Testis (tissue), 3 donors: ENCODE data around the gene FOXK1. TPM values are rescaled to one million over a fixed set of nuclear protein-coding genes. Genes with fewer than 3 reads are reported as not detected.
A peak's percentile ranks its signal among the peaks of the same experiment; 100 is the strongest.

Source experiments
- DNase-seq: peaks from one replicate; pipeline ENCODE4 v3.0.0-alpha.2; 2019
- H3K27ac ChIP-seq, 2 donors: fragments of 200-600 bp; sonication (generic); one replicate each; pipeline ENCODE4 v1.5.1; 2019
- H3K27me3 ChIP-seq: fragments of 200-600 bp; sonication (generic); one replicate; pipeline ENCODE4 v1.5.1; 2019
- H3K36me3 ChIP-seq: fragments of 200-600 bp; sonication (generic); one replicate; pipeline ENCODE4 v1.5.1; 2017; ENCODE audit warnings: low read depth; ENCODE audit errors: missing control alignments
- H3K4me1 ChIP-seq: fragments of 200-600 bp; sonication (generic); one replicate; pipeline ENCODE4 v1.5.1; 2019
- H3K4me3 ChIP-seq, 2 donors: fragments of 200-600 bp; sonication (generic); one replicate each; pipeline ENCODE4 v1.5.1; 2017 to 2019
- H3K9me3 ChIP-seq: fragments of 200-600 bp; sonication (generic); one replicate; pipeline ENCODE4 v1.5.1; 2017
- POLR2A ChIP-seq: fragments of 450-650 bp; IDR thresholded peaks from one replicate; pipeline ENCODE4 v1.6.1; 2017; ENCODE audit warnings: antibody characterized with exemption, mild to moderate bottlenecking, moderate library complexity
- WGBS, 2 donors: methylation state at CpG; one replicate each; pipeline ENCODE4 v1.1.5; 2018; 5-methylcytosine and 5-hydroxymethylcytosine counted together
- intact Hi-C: fragments of 100-400 bp; cut with DNase I; formaldehyde crosslinking; loops from one replicate; pipeline ENCODE4 v1.15.1; 2023; ENCODE audit warnings: low total_unique reads
- polyA plus RNA-seq: library from polyadenylated mRNA; stranded (reverse); fragments of 350-450 nt; fragmentation: Illumina TruSeq; extraction: RNeasy Lipid Tissue Mini Kit (QIAGEN cat#74804); gene quantifications from one replicate; pipeline ENCODE4 v1.2.3, GENCODE V29; 2014; ENCODE audit warnings: low read depth, low replicate concordance; ENCODE audit not compliant: insufficient read depth
- total RNA-seq, 2 donors: library from RNA; depleted of rRNA; stranded (reverse); fragments of >200 nt; gene quantifications; one replicate each; pipeline ENCODE4 v1.2.3, GENCODE V29; 2016
- TF ChIP-seq, protein P1 (sequence below), 3 experiments: fragments of 450-650 bp in 2 of 3; fragments of 200-600 bp in 1 of 3; sonication (generic) in 1 of 3; IDR thresholded peaks; one replicate each; pipeline ENCODE4 v1.5.1; 2016 to 2019; ENCODE audit warnings: antibody characterized with exemption in 3 of 3, mild to moderate bottlenecking in 2 of 3, moderate library complexity in 1 of 3

The FOXK1 gene
- total and polyA plus RNA-seq, 3 donors from 2014 or later = 21.9 to 65.2 (median 56.7) TPM

DNA sequence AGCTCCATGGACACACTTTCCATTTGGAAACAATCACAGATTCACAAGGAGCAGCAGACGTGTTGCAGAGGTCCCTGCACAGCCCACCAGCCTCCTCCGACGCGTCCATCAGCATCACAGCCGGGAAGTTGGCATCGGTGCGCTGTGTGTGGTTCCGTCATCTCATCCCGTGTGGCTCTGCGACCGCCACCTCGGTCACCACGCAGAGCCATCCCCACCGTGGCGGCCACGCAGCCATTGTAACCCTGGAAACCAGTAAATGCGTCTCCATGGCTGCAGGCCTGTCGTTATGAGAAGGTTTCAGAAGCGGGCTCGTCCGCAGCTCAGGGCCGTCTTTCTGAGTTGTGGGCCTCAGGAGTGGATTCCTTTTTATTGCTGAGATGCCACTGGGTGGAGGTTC is 36.0 kb downstream of the FOXK1 start:
- Histone ChIP-seq H3K4me1 (peaks cover 5% of the 10 kb centered on the region), H3K36me3 (no peaks in the 10 kb centered on the region), H3K27ac (no peak overlapping the region), H3K27me3 (no peaks in the 10 kb centered on the region), H3K4me3 (no peak overlapping the region), H3K9me3 (no peaks in the 10 kb centered on the region)
- no peak for DNase-seq
- intact Hi-C loops = no loop called here
- 89 to 95% methylated on average over 20 to 22 of the region's 22 CpGs for WGBS, 2 donors
- no peak for TF ChIP-seq POLR2A
- TF ChIP-seq, protein P1, sequence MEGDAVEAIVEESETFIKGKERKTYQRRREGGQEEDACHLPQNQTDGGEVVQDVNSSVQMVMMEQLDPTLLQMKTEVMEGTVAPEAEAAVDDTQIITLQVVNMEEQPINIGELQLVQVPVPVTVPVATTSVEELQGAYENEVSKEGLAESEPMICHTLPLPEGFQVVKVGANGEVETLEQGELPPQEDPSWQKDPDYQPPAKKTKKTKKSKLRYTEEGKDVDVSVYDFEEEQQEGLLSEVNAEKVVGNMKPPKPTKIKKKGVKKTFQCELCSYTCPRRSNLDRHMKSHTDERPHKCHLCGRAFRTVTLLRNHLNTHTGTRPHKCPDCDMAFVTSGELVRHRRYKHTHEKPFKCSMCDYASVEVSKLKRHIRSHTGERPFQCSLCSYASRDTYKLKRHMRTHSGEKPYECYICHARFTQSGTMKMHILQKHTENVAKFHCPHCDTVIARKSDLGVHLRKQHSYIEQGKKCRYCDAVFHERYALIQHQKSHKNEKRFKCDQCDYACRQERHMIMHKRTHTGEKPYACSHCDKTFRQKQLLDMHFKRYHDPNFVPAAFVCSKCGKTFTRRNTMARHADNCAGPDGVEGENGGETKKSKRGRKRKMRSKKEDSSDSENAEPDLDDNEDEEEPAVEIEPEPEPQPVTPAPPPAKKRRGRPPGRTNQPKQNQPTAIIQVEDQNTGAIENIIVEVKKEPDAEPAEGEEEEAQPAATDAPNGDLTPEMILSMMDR (IDR thresholded peaks at IDR 0.05) = no peak

DNA sequence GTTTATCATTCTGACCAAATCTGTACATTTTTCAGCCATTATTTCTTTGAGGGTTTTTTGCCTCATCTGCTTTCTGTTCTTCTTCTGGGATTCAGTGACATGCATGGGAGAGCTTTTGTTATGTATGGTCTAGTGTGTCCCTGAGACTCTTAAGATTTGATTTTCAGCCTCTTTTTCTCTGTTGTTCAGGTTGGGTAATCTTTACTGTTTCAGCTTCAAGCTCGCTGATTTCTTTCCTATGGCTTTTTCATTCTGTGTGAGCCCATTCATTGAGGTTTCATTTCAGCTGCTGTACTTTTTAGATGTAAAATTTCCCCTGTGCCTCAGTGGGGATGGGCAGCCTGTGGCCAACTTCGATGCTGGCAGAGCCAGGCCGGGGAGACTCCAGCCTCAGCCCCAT is 38.1 kb downstream of the FOXK1 start:
- Histone ChIP-seq H3K9me3 (no peaks in the 10 kb centered on the region), H3K27me3 (no peaks in the 10 kb centered on the region), H3K4me3 (no peak overlapping the region), H3K4me1 (peaks cover 25% of the 10 kb centered on the region), H3K36me3 (no peaks in the 10 kb centered on the region), H3K27ac (no peak overlapping the region)
- 85 to 89% methylated on average over 3 of the region's 3 CpGs for WGBS, 2 donors
- intact Hi-C loops = no loop called here
- TF ChIP-seq POLR2A = no peak
- TF ChIP-seq, protein P1 (IDR thresholded peaks at IDR 0.05) = no peak
- no peak for DNase-seq

DNA sequence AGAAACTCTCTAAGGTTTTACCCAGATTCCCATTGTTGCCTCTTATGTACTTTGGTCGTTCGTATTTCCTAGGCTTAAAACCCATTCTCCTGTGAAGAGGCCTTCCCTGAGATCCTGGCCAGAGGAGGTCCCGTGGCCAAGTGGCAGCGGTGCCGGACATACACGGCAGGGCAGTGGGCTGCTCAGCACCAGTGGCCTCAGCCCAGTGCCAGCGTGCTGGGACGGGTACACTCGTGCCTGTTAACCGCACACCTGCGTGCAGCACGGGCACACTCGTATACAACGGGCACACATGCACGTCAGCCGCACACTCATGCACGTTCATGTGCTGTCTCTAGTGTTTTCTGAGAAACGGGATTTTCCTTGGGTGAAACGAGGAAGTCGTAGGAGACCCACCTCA is 40.2 kb downstream of the FOXK1 start:
- WGBS, 2 donors = 81 to 91% methylated on average over 5 to 20 of the region's 20 CpGs
- H3K27ac ChIP-seq = peak overlapping the region in 1 of 2 donors; percentile 79
- intact Hi-C loops = no loop called here
- no peaks in the 10 kb centered on the region for H3K27me3 ChIP-seq
- H3K9me3 ChIP-seq = no peaks in the 10 kb centered on the region
- no peak for DNase-seq
- TF ChIP-seq, protein P1 (IDR thresholded peaks at IDR 0.05) = no peak
- no peak for TF ChIP-seq POLR2A
- H3K36me3 ChIP-seq = no peaks in the 10 kb centered on the region
- H3K4me3 ChIP-seq = no peak overlapping the region
- H3K4me1 ChIP-seq = peaks cover 37% of the 10 kb centered on the region

DNA sequence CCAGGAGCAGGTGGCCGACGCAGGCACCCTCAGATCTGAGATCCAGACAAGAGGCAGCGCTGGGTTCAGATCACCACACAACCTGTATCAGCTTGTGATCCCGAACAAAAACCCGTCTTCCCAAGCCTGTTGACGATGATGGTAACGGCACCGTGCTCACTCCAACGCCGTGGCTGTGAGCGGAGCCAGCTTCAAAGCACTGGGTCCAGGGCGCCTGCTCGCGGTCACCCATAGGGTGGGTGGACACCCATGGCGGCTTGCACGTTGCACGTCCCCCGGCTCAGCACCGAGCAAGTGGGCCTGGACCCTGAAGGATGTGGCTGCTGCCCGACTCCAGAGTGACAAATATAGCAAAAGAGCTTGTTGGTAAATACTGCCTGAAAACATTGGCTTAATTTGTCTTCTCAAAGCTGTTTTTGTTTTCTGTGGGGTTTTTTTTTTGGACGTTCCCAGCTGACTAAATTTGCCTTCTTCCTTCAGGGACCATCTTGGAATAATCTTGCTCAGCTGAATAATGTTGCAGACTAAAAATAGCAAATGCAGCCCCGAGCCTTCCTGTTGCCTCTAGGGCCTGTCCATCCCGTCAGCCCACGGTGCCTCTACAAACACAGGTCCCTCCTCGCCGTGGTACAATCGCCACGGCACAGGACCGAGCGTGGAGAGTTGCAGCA is 41.0 kb downstream of the FOXK1 start:
- H3K9me3 ChIP-seq = no peaks in the 10 kb centered on the region
- no peak for DNase-seq
- TF ChIP-seq POLR2A = no peak
- no peaks in the 10 kb centered on the region for H3K27me3 ChIP-seq
- intact Hi-C loops = no loop called here
- H3K36me3 ChIP-seq = no peaks in the 10 kb centered on the region
- peaks cover 37% of the 10 kb centered on the region for H3K4me1 ChIP-seq
- no peak overlapping the region for H3K4me3 ChIP-seq
- peak overlapping the region; percentile 14 to 79 for H3K27ac ChIP-seq
- WGBS, 2 donors = 68 to 70% methylated on average over 26 to 30 of the region's 30 CpGs

DNA sequence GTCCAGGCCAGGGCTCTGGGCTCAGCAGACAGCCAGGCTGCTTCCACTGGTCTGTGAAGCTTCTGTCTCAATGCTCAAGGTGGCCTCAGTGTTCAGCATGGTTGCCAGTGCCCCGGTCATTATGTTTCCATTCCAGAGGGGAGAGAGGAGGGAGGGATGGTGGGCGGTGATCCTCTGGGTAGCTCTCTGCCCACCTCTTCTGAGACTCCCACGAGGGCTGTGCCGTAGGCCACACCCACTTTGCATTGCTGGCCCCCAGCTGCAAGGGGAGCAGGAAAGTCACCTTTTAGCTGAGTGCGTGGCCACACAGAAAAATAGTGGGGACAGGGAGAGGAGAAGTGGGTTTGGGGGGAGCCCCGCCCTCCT is 42.5 kb downstream of the FOXK1 start:
- H3K4me3 ChIP-seq = peak overlapping the region; percentile 43 to 47
- no peaks in the 10 kb centered on the region for H3K27me3 ChIP-seq
- peaks cover 37% of the 10 kb centered on the region for H3K4me1 ChIP-seq
- DNase-seq = no peak
- intact Hi-C loops = no loop called here
- WGBS, 2 donors = 40% methylated on average over 3 to 6 of the region's 6 CpGs
- TF ChIP-seq POLR2A = no peak
- TF ChIP-seq, protein P1 (IDR thresholded peaks at IDR 0.05) = no peak
- H3K27ac ChIP-seq = peak overlapping the region; percentile 93 to 94
- no peaks in the 10 kb centered on the region for H3K36me3 ChIP-seq
- no peaks in the 10 kb centered on the region for H3K9me3 ChIP-seq
